ENCODE data around the gene PDHX. TPM values are rescaled to one million over a fixed set of nuclear protein-coding genes. Genes with fewer than 3 reads are reported as not detected.

The PDHX gene
- total RNA-seq (2022; extraction: Qiagen RNA extraction): 27.1 to 32.2 TPM (median 29.1 TPM) in 5 replicates

GRCh38 chr11:34916015-34916842 lies at the start of gene PDHX, which contains the start of gene APIP:
Gene PDHX, plus strand, starts transcription at chr11:34916618. Its CDS starts 38 bp downstream, at chr11:34916656.
Gene APIP, minus strand, starts transcription at chr11:34916379. Its CDS starts 95 bp downstream, at chr11:34916284.

Other genes with a start within 250 kb of the PDHX start
- gene APIP, start 239 bp upstream of the PDHX start, total RNA-seq (2022; extraction: Qiagen RNA extraction): 20.9 to 26.7 TPM (median 23.3 TPM) in 5 replicates
- 597 to 779 TPM (median 684 TPM) in 5 replicates for gene CD44, start 222.6 kb downstream of the PDHX start, total RNA-seq (2022; extraction: Qiagen RNA extraction)